KOPT-K1 (cell line): ENCODE measurements around the gene CSMD2.

Experiments
- H3K27ac ChIP-seq: fragments of 200-600 bp; sonication (generic); 2 replicates; pipeline ENCODE4 v1.5.1; 2016; ENCODE audit warnings: antibody characterized with exemption, mild to moderate bottlenecking, low read depth, low read length; ENCODE audit not compliant: poor library complexity, severe bottlenecking
- H3K36me3 ChIP-seq: fragments of 200-600 bp; sonication (generic); 2 replicates; pipeline ENCODE4 v1.5.1; 2017; ENCODE audit warnings: antibody characterized with exemption, mild to moderate bottlenecking, low read length, moderate library complexity; ENCODE audit not compliant: insufficient read depth
- H3K9me3 ChIP-seq: fragments of 200-600 bp; sonication (generic); 2 replicates; pipeline ENCODE4 v1.5.1; 2017; ENCODE audit warnings: antibody characterized with exemption, low read length, mild to moderate bottlenecking; ENCODE audit not compliant: insufficient read depth, poor library complexity, severe bottlenecking

The CSMD2 gene

DNA sequence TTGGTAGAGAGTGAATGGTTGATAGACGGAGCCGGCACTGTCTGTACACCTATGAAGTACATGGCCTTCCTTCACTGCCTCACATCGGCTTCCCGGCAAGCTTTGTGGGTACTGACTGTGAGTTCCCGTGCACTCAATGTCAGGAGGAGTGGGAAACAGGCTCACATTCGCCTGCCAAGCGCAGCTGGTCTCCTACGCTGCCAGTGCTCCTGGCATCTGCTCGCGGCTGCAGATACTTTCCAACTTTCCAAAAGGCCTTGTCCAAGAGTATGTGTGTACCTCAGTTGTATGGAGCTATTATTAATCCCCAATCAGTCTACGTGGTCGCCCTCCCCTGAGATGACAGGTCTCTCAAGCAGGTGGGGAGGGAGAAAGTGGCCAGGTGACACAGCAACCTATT, 511.8 kb downstream of the CSMD2 start:
- Histone ChIP-seq H3K9me3 (no peaks in the 10 kb centered on the region), H3K27ac (no peak overlapping the region), H3K36me3 (no peaks in the 10 kb centered on the region)

DNA sequence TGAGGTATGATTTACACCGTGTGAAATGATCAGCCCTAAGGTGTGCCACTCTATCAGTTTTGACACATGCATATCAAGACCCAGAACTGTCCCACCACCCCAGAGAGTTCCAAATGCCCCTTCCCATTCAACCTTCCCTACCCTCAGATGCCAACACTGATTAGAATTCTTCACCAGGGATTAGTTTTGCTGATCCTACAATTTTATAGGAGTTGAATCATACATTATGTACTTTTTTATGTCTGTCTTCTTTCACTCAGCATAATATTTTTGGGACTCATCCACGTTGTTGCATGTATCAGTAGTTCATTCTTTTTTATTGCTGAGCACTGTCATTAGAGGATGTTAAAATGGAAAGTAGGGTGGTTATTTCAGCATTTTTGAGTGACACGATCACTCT, 514.3 kb downstream of the CSMD2 start:
- Histone ChIP-seq H3K27ac (no peak overlapping the region), H3K36me3 (no peaks in the 10 kb centered on the region), H3K9me3 (peaks cover 4% of the 10 kb centered on the region)

DNA sequence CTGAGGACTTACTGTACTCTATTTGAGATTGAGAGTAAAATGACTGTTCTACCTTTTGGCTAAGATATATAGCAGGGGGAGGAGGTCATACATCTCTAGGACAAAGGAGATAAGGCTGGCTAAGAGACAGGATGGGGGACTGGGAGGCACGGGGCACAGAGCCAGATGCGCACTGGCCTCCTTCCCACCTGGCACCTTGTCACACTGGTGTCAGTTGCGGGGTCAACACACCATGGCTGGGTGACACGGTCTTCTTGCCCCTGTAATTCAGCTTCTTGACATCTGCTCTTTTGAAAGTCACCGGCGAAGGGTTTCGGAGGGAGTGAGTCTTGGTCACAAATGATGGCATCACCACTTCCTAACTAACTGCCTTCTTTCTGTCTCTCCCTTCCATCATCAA, 515.3 kb downstream of the CSMD2 start:
- H3K36me3 ChIP-seq, result no peaks in the 10 kb centered on the region
- peaks cover 4% of the 10 kb centered on the region for H3K9me3 ChIP-seq
- no peak overlapping the region for H3K27ac ChIP-seq

DNA sequence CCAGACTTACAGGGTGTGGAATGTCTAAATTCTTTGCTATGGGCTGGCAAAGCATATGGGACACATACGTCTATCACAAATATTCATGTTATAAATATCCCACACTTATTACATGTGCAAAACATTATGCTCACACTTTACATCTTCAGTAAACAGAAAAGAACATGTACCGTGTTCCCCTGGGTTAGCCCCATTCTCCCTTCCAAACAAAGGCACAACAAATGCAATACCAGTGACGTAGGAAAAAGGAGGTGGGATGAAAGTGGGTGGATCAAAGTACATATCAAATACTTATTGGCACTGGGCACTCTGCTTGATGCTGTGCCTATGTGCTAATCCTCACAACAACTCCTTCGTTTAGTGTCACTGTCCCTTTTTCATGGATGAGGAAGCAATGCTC, 521.8 kb downstream of the CSMD2 start:
- Histone ChIP-seq H3K27ac (no peak overlapping the region), H3K36me3 (no peaks in the 10 kb centered on the region), H3K9me3 (peaks cover 4% of the 10 kb centered on the region)

DNA sequence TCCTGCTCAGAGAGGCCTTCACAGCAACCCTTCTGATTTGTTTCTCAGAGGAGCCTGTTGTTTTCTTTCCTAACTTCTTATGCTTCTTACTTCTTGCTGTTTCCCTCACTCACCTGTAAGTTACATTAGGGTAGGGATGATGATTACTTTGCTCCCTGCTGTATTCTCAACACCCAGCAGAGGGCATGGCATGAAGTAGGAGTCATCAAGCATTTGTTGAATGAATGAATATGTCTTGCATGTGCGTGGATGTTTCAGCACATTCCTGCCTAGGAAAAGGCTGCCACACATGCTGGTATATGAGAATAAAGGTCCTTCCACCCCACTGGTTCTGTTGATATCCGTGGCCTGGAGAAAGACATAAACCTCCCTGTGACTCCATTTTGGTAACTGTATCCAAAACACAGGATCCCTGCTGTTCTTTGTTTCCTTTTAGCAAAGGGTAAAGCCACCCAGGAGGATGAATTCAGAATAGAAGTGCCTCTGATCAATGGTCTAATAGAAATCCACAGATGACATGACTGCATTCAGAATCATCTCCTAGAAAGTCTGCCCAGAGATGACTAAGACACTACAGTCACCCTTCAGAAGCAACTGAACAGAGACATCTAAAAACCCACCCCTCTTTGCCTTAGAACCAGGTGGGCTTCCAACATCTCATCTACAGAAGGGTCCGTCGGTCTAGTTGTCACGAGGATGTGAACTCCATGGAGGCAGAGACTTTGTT, 523.8 kb downstream of the CSMD2 start:
- Histone ChIP-seq H3K27ac (no peak overlapping the region), H3K36me3 (no peaks in the 10 kb centered on the region), H3K9me3 (no peaks in the 10 kb centered on the region)

DNA sequence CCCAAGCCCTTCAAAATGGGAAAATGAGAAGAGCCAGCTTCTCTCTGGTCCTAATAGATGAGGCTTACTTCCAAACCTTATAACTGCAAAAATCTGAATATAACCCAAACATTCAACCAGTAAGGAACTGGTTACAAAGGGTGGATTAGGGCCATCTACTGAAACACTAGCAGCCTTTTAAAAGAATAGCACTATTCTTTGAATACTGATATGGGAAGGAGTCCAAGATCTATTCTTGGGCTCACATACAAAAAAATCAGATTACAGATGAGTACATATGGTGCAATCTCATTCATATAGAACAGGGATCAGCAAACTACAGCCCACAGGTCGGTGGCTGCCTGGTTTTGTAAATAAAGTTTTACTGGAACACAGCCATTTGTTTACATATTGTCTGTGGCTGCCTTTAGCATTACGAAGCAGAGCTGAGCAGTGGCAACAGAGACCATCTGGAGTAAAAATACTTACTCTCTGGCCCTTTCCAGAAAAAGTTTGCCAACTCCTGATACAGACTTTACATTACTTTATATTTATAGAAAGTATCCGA, 524.8 kb downstream of the CSMD2 start:
- H3K27ac ChIP-seq, result no peak overlapping the region
- no peaks in the 10 kb centered on the region for H3K36me3 ChIP-seq

DNA sequence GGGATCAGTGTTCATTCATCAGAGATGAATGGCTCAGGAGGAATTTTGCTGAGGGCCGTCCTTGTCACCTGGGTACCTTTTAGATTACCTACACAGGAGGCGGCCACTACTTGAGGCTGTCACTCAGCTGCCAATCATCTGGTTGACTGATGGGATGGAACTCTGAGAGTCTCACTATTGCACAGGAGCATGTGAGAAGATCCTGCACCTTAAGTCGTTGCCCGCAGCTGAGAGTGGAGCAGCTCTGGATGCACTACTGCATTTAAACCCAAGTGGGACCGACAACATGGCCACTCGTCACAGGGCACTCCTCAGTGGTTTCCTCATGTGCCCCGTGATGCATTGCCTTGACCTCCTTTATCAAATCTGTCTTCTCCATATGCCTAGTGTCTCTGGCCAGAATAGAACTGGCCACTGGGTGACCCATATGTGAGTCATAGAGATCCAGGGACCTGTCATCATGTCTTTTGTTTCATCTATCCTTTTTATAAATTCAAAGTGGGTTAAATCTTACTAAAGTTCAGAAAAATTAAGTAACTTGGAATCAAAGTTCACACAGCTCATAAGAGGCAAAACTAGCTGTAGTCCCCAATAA, 527.1 kb downstream of the CSMD2 start:
- H3K36me3 ChIP-seq, result no peaks in the 10 kb centered on the region
- H3K27ac ChIP-seq, result no peak overlapping the region
- H3K9me3 ChIP-seq, result no peaks in the 10 kb centered on the region

More for the DNA sequence above, 524.8 kb downstream of the CSMD2 start:
- no peaks in the 10 kb centered on the region for H3K9me3 ChIP-seq

DNA sequence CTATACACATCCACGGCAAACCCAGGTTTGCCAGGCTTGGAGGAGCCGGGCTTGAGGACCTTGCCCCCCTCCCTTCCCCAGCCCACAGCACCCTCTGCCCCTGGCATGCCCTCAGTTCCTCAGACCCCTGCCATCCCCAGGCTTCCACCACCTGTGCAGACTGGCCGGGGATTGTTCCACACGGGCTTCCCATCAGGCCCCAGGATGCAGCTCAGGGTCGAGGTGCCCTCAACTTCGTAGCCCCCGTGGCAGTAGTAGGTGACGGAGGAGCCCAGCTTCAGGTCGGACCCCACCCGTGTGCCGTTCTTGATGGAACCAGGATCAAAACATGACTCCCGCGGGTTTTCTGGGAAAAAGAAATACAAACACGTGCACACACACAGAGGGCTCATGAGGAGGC, 528.8 kb downstream of the CSMD2 start:
- Histone ChIP-seq H3K9me3 (no peaks in the 10 kb centered on the region), H3K27ac (no peak overlapping the region), H3K36me3 (no peaks in the 10 kb centered on the region)

DNA sequence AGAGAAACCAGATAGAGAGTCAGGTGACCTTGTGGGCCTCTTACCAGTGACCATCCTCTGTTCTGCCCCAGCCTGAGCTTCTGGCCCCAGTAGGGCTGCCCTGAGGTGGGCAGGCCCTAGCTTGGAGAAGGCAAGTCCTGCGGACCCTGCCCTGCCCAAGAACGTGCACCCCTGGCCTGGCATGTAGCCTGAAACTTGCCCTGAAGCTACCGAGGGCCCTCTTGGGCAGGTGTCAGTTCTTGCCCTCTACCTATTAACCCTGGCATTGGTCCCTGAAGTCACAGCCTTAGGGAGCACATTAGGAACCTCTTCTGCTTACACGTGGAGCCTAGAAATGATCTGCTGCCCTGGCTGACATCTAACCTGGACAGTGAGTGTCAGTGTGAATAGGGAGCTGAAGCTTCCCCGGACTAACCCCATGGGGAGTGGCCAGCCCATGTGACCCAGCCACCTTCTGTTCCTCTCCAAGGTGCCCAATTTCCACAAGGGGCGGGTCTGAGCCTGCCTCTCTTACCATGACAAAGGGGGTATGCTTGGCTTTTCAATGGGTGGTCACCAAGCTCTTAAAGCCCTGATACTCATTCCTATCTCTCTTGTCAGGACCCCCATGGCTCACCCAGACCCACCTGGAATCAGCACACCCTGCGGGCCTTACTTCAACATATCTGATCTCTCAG, 529.6 kb downstream of the CSMD2 start:
- Histone ChIP-seq H3K27ac (no peak overlapping the region), H3K36me3 (no peaks in the 10 kb centered on the region), H3K9me3 (no peaks in the 10 kb centered on the region)

DNA sequence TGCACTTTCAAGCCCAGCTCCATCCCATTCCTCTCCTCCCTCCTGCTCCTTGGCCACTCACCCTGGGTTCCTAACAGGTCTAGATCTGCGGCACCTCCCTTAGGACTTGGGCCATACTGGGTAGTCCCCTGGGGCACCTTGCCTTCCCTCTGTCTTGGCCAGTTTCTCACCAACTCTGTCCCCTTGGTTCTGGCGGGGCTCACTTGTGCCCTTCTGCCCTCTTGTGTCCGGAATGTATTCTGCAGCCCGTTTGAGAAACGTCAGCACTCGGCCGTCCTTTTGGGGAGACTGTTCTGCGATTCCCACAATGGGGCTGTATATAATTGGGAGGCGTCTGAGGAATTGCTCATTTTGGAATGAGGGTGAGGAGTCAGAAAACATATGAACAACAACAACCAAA, 530.2 kb downstream of the CSMD2 start:
- no peaks in the 10 kb centered on the region for H3K36me3 ChIP-seq
- no peaks in the 10 kb centered on the region for H3K9me3 ChIP-seq
- no peak overlapping the region for H3K27ac ChIP-seq

DNA sequence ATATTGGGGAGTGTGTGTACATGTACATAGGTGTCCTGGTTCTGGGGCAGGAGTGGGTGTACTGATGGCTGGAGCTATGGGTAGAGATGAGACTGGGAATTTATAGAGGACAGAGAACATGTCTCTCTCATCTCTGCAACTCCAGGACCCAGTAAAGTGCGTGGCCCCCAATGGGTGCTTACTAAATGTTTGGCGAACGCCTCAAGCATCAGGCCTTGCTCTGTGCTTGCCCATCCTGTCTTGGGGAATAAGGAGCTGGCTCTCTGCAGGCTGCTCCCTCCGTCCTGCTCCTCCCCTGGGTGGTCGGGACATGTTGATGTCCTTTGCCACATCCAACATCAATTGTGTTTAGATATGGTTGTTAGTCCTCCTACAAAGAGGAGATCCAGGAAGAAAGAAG, 530.9 kb downstream of the CSMD2 start:
- no peaks in the 10 kb centered on the region for H3K36me3 ChIP-seq
- no peaks in the 10 kb centered on the region for H3K9me3 ChIP-seq
- no peak overlapping the region for H3K27ac ChIP-seq

DNA sequence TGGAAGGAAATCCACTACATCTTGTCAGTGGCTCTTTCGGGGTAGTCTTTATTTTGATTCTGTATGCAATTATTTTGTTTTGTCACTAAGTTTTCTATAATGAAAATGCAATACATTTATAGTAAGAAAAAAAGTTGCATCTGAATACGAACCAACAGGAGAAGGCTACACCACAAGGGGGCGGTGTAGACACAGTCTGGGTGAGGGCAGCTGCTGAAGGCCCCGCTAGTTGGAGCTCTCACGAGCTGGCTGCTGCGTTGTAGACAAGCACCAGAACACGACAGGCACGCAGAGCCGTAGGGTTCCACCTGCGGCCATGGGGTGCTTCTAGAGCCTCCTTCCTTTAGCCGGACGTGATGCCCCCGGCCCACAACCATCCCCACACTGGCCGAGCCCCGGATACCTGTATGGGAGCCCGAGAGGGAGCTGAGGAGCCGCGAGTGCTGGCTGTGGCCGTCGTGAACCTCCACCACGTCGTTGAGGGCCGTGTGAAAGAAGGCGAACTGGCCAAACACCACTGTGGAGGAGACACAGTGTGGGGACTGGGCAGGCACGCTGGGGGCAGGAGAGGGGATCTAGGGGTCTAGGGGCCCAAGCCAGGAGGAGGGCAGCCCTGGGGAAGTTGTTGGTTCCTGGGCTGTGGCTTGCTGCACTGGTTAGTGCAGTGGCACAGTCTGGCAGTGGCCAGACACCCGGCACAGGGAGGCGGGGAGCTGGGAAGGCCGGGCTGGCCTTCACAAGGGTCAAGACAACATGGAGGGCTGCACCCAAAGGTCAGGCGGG, 531.8 kb downstream of the CSMD2 start:
- no peaks in the 10 kb centered on the region for H3K36me3 ChIP-seq
- H3K27ac ChIP-seq, result no peak overlapping the region
- no peaks in the 10 kb centered on the region for H3K9me3 ChIP-seq

DNA sequence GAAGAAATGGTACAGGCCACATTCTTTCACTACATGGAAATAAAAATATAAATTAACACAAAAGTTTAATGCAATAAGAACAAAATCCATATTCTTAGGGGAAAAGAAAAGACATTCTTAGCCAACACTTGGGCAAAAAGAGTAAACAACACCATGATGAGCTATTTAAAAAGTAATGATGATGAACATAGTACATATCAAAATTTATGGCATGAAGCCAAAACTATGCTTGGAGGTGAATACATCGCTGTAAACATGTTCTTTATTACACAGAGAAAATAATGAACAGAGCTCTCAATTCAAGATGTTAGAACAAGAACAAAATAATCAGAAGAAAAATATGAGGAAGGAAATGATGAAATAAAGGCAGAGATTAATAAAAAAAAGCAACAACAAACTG, 534.3 kb downstream of the CSMD2 start:
- H3K27ac ChIP-seq, result no peak overlapping the region
- no peaks in the 10 kb centered on the region for H3K36me3 ChIP-seq
- H3K9me3 ChIP-seq, result no peaks in the 10 kb centered on the region

DNA sequence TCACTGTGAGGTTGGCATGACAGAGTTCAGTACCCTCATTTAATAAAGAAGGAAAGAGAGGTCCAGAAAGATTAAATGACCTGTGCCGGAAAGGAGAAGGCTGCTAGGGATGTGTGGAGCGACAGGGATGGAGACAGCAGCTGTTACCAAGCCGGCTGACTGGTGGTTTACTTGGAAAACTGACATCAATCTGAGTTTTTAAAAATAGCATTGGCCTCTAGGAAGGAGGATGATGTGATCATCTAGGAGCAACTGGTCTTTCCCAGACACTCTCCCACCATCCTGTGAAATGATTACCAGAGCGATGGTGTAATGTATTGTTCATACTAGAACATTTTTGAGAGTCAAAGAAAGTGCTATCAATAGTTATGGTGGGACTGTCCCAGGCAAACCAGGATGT, 538.2 kb downstream of the CSMD2 start:
- H3K27ac ChIP-seq, result no peak overlapping the region
- no peaks in the 10 kb centered on the region for H3K36me3 ChIP-seq

More for the DNA sequence above, 538.2 kb downstream of the CSMD2 start:
- no peaks in the 10 kb centered on the region for H3K9me3 ChIP-seq
